HG03571 (cell line): Measurements from ENCODE around the gene RUFY2.

ENCODE experiments used
- ATAC-seq: cut with Tn5 transposase; IDR thresholded peaks from one replicate; pipeline ENCODE4 v1.9.1; 2021; ENCODE audit not compliant: unreplicated experiment

The RUFY2 gene

DNA sequence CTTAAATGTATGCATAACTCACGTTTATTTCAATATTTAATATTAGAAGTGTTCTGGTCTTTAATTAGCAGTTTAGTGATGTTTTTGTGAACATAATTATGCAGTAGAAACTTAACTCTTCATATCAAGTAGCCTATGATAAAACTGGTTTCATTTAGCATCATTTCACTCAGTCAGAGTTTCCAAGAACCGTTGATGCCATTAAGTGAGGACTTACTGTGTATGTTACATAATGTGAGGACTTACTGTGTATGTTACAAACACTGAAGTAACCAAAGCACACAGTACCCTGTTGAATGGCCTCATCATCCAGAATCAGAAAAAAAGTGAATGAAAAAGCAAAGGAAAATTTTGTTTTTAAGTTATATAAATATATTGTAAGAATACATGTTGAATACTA, 41.5 kb downstream of the RUFY2 start:
- ATAC-seq = no peak

DNA sequence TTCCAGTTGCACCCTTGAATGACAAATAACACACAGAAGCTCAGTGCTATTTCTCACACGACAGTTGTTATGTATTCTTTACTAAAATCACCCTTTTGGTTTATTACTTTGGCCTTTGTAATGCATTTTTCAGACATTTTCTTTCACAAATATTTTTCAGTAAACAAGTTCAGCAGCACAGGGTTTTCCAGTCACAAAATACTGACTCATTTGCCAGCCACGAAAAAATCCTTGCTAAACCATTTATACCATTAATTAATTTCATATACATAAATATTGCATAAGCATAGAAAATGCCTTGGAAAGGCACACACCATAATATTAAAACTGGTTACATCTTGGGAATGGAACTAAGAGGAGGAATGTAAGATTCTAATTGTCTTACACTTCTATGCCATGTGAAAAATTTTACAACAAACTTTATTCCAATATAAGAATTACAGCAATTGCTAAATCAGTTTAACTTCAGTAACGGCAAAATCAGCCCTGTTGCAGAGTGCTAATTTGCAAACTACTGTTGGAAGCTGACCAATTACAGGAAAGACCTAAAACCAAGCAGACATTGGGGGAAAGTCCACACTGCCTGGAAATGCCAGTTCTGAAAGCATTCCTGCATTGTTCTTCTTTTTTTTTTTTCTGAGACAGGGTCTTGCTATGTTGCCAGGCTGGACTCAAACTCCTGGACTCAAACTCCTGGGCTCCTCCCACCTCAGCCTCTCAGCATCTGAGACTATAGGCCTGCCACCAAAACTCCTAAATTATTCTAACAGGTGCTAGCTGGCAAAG, 42.8 kb downstream of the RUFY2 start:
- ATAC-seq = no peak

DNA sequence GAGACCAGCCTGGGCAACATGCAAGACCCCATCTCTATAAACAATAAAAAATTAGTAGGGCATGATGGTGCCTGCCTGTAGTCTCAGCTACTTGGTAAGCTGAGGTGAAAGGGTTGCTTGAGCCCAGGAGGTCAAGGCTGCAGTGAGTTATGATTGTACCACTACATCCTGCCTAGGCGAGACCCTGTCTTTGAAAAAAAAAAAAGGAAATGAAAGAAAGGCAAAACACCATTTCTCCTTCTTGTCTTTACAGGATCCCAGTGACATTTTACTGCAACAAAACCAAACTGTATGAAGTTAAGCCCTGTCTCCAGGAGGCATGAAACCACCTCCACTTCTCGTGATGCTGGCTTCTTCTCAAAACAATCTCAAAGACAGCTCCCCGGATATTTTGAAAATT, 44.5 kb downstream of the RUFY2 start:
- no peak for ATAC-seq

DNA sequence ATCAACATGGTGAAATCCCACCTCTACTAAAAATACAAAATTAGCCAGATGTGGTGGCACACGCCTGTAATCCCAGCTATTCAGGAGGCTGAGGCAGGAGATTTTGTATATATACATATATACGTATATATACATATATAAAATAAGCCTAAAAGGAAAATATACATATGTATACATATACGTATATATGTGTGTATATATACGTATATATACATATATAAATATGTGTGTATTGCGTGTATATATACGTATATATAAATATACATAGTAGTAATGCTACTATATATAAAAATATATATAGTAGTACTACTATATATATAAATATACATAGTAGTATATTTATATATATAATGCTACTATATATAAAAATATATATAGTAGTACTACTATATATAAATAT, 47.9 kb downstream of the RUFY2 start:
- no peak for ATAC-seq

GRCh38 chr10:68353537-68353936, 53.5 kb downstream of the RUFY2 start:
- no peak for ATAC-seq

DNA sequence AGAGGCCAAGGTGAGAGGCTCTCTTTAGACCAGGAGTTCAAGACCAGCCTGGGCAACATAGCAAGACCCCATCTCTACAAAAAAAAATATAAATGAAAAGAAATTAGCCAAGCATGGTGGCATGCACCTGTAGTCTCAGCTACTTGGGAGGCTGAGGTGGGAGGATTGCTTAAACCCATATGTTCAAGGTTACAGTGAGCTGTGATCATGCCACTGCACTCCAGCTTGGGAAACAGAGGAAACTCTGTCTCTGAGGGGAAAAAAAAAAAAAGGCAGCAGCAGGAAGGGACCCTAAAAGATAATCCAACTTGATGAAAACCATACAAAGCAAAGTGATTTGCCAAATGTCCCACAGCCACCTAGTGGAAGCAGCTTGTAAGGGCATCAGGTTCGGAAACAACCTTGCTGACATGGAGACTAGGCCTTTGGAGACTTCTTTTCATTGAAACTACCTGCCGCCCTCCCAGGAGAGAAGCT, 58.8 kb downstream of the RUFY2 start:
- ATAC-seq = no peak

DNA sequence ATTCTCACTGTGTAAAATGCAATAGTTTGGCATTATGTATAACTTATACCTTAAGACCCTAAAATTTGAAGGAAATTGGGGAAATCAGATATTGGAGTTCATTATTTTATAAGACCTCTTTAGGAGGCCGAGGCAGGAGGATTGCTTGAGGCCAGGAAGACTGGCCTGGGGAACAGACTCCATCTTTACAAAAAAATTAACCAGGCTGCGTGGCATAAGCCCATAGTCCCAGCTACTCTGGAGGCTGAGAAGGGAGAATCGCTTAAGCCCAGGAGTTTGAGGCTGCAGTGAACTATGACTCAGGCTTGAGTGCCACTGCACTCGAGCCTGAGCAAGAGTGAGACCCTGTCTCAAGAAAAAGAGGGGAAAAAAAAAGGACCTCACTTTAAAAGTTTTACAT, 60.3 kb downstream of the RUFY2 start:
- ATAC-seq = no peak

DNA sequence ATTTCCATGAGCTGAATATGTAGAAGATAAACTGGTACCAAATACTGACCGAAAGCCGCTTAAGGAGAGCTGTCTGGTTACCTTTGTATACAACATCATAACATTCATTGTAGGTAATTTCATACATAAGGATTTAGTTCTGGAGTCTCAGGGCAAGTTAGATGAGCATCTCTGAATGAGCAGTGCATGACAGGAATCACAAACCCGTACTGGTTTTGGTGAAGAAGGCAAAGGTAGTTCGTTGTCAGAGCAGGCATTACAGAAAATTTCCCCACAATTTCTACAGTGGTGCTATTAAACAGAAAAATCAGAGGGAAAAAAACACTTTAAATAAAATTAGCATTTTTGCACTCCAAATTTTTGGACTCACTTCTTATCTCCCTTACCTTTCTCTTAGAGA, 61.5 kb downstream of the RUFY2 start:
- no peak for ATAC-seq

DNA sequence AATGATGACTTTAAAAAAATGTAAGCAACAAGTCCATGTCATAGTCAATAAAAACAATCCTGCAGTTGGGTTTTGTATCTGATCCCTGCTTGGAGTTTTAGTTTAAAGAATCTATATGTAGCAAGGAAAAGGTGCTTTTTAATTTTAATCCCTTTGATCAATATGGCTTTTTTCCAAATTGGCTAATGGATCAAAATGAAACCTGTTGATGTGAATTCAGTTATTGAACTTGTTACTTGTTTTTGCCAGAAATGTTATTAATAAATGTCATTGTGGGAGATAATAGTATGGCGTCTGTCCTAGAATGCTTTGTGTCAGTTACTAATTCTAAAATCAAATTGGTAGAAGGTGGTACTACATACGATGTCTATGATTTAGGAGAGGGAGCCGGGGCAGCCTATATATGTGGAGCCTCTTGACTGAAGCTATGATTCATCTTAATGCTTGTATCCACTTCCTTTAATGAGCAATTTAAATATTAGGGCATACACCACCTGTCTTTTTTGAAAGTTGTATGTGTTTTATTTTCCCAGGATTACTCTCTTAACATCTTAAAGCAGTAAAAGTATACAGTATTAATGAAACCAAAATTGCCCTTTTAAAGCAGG, 64.1 kb downstream of the RUFY2 start:
- no peak for ATAC-seq

- ATAC-seq = no peak
These were observed 66.6 kb downstream of the RUFY2 start for GRCh38 chr10:68340358-68341080.

DNA sequence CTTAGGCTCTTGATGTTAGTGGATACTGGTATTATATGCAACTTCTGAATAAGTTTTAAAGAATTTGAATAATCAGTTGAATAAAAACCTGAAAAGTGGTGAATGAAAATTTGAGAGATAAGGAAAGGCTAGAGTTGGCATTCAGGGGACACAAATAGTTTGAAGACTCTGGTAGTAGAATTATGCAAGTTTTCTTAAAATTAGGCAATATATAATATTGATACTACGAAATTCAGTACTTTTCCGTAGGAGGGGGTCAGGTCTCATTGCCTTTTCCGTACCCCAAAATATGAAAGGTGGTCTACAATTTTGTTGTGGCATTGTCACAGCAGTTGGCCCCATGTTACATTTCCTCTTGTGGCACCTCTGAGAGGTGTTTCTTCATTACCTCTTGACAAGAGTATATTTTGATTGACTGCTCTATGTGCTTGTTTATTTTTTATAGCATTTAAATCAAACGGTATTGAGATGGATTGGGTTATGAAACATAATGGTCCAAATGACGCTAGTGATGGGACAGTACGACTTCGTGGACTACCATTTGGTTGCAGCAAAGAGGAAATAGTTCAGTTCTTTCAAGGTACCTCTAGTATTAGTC, 70.2 kb downstream of the RUFY2 start:
- no peak for ATAC-seq

DNA sequence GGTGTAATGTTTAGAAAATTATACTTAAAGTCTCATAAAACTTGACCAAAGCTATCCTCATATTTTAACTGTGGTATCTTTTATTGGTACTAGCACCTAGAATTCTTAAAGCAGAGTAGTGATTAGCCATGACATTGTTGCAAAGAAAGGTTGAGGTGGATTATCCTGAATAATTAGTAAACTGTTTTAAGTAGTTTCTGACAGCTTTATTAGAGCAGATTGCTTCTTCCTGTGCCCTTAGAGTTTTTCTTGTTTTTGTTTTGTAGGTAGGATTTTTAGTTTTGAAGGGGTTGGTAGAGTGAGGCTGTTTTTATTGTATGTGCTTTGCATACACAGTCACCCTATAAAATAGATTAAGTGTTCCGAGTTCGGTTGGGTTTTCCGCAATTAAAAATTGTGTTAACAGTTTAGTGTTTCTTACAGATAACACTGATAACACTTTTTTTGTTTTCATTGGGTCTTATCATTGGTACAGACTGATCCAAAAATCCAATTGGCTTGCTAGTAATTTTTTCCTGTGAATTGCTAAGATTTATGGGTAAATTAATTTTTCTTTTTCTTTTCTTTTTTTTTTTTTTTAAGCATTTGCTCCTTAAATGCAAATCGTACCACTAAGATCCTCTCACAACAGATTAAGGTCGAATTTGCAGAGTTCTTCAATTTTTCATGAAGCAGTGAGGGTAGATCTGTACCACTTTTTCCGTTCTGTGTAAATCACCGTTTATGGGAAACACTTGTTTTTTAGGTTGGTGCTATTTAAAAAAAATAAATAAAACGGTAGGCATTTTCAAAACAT, 72.2 kb downstream of the RUFY2 start:
- ATAC-seq = no peak

DNA sequence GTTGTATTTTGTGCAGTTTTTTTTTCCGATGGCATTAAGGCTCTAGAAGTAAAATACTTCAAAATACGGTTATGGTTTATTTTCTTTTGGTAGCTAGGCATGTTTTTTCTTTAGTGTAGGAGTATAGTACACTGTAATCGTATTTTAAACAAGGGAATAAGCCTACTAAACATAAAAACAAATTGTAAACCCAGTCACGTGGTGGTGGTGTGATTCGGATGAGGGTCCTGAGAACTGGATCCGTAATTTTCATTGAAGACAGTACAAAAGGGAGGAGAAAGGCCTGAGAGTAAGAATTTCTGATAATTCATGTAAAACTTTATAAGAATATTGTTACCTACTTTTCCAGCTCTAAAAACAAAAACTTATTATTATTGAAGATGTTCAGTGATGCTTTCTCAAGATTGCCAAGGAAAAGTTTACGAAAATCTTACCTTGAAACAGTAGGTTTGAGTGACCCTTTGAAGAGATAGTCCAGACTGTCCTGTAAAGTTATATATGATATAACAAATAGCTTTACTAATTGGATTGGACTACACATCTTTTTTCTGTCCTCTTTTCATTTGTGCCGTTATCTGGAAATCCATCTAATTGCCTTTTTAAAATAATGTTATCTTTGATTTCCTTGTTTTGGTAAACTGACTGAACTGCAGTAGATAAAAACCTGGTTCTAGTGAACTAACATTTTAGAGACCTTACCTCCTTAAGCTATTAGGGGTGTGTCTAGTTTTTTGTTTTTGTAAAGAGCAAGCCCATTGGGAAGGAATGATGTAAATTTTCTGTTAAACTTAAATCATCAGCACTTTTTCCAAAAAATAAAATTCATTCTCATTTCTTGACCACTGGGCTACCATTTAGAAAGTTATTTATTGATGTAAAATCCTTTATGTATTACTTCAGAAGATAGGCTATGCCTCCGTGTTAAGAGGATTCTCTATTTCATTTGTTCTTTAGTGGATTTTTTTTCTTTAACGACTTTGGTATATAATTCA, 73.3 kb downstream of the RUFY2 start:
- no peak for ATAC-seq

- no peak for ATAC-seq
These were observed 74.0 kb downstream of the RUFY2 start for GRCh38 chr10:68333058-68333395.

- peak; percentile 16 for ATAC-seq
These were observed 74.6 kb downstream of the RUFY2 start, which contains the start of gene PBLD for GRCh38 chr10:68332259-68333057. Gene PBLD (minus strand): TSS chr10:68332928. CDS start chr10:68306844, 26,084 bp downstream.

DNA sequence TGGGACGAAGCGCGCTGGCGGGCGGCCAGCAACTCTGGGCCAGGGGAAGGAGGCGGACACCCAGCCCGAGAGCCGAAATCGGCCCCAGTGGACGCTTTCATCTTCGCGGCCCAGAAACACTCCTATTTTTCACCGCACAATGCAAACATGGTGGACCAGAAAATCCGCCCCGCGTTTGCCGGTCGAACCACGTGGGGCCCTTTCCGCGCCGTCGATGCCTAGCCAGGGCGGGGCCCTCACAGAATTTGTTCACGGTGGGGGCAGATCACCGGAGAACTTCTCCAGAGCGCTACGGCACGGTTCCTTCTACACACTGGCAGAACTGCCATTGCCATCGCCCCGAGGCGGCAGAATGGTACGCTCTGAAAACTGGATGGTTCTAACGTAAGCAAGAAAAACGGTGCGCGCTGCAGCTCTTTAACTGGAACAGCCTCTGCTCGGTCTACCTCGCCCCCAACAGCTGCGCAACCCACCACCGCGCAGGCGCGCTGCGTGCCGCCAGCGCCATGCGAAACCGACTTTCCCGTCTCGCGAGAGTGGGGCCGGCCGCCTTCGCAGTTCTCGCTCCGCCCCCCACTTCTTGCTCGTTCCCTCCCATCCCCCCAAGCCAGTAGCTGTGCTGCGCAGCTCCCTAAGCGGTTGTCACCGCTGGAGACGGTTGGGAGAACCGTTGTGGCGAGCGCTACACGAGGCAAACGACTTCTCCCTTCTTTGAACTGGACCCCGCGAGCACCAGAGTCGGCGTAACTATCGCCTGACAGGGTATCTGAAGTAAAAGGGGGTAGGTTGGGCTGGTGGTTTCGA, 75.4 kb downstream of the RUFY2 start, which contains the start of gene HNRNPH3:
Gene HNRNPH3, plus strand, starts transcription at position 610 of the 804 bp plus-strand sequence. CDS start 5,158 bp downstream, outside the sequence.
- peak; percentile 75 for ATAC-seq

DNA sequence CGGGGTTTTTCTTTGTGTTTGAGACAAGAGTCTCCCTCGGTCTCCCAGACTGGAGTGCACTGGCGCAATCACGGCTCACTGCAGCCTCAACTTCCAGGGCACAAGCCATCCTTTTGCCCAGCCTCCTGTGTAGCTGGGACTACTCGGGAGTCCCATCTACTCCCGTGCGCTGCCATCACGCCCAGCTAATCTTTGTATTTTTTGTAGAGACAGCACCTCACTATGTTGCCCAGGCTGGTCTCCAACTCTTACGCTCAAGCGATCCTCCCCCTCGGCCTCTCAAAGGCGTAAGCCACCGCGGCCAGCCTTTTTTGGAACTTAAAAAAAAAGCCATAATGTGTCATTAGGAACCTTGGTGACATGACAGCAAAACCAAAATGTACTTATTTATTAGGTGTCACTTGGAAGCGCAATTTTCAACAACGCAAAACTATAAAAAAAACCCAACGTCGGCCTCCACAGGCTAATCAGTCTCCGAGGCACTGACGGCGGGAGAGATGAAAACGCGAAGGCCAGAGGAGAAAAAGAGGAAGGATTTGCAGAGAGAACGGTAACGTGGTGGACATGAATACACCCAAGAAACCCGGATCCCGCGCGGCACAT, 76.1 kb downstream of the RUFY2 start:
- ATAC-seq = no peak
